Colonic mucosa (tissue), 4 donors: ENCODE results near the gene ZNF608. TPM values are rescaled to one million over a fixed set of nuclear protein-coding genes. Genes with fewer than 3 reads are reported as not detected.

Experiments
- DNase-seq: peaks from one replicate; pipeline ENCODE4 v3.0.0-alpha.2; 2020
- H3K27ac ChIP-seq: fragments of 200-600 bp; one replicate; pipeline ENCODE4 v1.8.0; 2021
- H3K27me3 ChIP-seq: fragments of 200-600 bp; one replicate; pipeline ENCODE4 v1.8.0; 2021
- H3K36me3 ChIP-seq: fragments of 200-600 bp; one replicate; pipeline ENCODE4 v1.8.0; 2021
- H3K4me1 ChIP-seq: fragments of 200-600 bp; one replicate; pipeline ENCODE4 v1.8.0; 2021; ENCODE audit warnings: mild to moderate bottlenecking
- H3K4me3 ChIP-seq: fragments of 200-600 bp; one replicate; pipeline ENCODE4 v1.8.0; 2021
- H3K9ac ChIP-seq, 2 donors: one replicate each; pipeline ENCODE4 v1.7.0; 2013; ENCODE audit warnings: control low read depth in 2 of 2, low read depth in 2 of 2, low read length in 2 of 2
- H3K9me3 ChIP-seq: fragments of 200-600 bp; one replicate; pipeline ENCODE4 v1.8.0; 2021
- intact Hi-C: fragments of 100-400 bp; cut with DNase I; formaldehyde crosslinking; loops from one replicate; pipeline ENCODE4 v1.14.1; 2022
- total RNA-seq, 2 donors: library from RNA; stranded (reverse); fragmentation: NEBNext Ultra II Directional in 1 of 2; extraction: Animal tissue kit (Norgen Biotek cat#: 25700) in 1 of 2; gene quantifications; one replicate each; pipeline ENCODE4 v1.2.1, GENCODE V29; 2021
- TF ChIP-seq, protein P1 (sequence below): fragments of 200-600 bp; IDR thresholded peaks from one replicate; pipeline ENCODE4 v1.8.0; 2022; ENCODE audit warnings: antibody characterized with exemption, mild to moderate bottlenecking
- donor health status: healthy.
- donor health status: DM: no; HTN: no; CAD: no.
- donor health status: DM: no; HTN: no; CAD: no.

Gene ZNF608
- total RNA-seq, 2 donors from 2014 or later, result 14.6 to 20.0 TPM

DNA sequence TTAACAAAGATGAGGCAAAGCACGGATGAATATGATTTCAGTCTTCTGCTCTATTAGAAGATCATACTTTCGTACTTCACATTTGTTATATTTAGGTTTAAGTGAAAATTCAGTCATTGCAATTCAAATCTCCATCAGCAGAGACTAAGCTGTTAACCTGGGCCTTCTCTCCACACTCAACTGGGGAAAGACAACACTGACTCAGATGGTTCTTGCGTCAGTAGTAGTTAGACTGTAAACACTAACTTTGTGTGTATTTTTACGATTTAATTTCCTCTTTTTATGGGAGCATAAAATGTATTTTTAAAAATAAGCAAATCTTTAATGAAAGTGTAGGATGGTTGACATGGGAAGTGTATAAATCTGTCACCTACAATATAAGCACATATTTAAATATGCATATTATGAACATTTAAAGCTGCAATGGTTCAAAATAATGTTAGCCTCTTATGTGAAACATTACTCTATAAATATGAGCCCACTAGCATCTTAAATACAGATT is 42.7 kb upstream of the ZNF608 start:
- H3K27me3 ChIP-seq, result no peaks in the 10 kb centered on the region
- H3K27ac ChIP-seq, result peak overlapping the region; percentile 77
- no peaks in the 10 kb centered on the region for H3K9me3 ChIP-seq
- H3K9ac ChIP-seq, result no peak overlapping the region
- H3K4me3 ChIP-seq, result no peak overlapping the region
- TF ChIP-seq, protein P1, sequence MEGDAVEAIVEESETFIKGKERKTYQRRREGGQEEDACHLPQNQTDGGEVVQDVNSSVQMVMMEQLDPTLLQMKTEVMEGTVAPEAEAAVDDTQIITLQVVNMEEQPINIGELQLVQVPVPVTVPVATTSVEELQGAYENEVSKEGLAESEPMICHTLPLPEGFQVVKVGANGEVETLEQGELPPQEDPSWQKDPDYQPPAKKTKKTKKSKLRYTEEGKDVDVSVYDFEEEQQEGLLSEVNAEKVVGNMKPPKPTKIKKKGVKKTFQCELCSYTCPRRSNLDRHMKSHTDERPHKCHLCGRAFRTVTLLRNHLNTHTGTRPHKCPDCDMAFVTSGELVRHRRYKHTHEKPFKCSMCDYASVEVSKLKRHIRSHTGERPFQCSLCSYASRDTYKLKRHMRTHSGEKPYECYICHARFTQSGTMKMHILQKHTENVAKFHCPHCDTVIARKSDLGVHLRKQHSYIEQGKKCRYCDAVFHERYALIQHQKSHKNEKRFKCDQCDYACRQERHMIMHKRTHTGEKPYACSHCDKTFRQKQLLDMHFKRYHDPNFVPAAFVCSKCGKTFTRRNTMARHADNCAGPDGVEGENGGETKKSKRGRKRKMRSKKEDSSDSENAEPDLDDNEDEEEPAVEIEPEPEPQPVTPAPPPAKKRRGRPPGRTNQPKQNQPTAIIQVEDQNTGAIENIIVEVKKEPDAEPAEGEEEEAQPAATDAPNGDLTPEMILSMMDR, result no peak
- intact Hi-C loops, result no loop called here
- no peaks in the 10 kb centered on the region for H3K36me3 ChIP-seq
- DNase-seq, result no peak
- peaks cover 4% of the 10 kb centered on the region for H3K4me1 ChIP-seq

DNA sequence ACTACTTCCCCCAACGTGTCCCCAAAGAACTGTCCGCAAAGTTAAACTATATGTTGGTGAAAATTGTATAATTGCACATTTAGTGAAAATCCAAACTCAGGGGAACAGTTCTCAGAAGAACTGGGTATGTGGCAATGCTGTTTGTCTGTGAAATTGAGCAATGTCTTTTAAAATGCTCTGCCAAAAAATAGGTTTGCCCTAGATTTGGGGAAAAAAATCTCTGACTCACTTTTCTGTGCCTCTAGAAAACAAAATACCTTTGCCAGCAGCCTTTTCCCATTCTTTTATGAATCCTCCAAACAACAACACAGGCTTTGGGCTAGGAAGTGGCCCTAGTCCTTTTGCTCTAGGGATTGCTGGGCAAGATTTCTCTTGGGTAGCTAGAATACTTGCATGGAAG is 37.4 kb upstream of the ZNF608 start:
- intact Hi-C loops, result no loop called here
- Histone ChIP-seq H3K27ac (no peak overlapping the region), H3K4me3 (no peak overlapping the region), H3K36me3 (no peaks in the 10 kb centered on the region), H3K27me3 (no peaks in the 10 kb centered on the region), H3K4me1 (no peaks in the 10 kb centered on the region), H3K9ac (no peak overlapping the region), H3K9me3 (no peaks in the 10 kb centered on the region)
- DNase-seq, result no peak
- TF ChIP-seq, protein P1, result no peak

DNA sequence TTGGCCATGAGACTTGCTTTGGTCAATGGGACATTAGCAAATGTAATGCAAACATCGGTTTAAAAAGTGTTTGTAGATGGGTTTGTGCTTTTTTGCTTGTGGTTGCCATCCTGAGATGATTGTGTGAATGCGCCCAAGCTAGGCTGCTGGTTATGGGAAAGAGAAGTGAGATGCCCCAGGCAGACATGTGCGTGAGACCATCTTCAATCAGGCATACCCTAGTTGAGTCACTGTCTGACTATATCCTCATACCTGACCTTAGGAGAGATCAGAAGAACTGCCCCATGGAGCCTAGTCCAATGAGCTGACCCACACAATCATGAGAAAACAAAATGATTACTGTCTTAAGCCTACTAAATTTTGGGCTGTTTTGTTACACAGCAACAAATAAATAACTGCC is 36.8 kb upstream of the ZNF608 start:
- intact Hi-C loops, result no loop called here
- no peak for DNase-seq
- Histone ChIP-seq H3K9me3 (no peaks in the 10 kb centered on the region), H3K4me3 (no peak overlapping the region), H3K27ac (no peak overlapping the region), H3K36me3 (no peaks in the 10 kb centered on the region), H3K4me1 (no peaks in the 10 kb centered on the region), H3K27me3 (no peaks in the 10 kb centered on the region), H3K9ac (no peak overlapping the region)
- TF ChIP-seq, protein P1, result no peak

DNA sequence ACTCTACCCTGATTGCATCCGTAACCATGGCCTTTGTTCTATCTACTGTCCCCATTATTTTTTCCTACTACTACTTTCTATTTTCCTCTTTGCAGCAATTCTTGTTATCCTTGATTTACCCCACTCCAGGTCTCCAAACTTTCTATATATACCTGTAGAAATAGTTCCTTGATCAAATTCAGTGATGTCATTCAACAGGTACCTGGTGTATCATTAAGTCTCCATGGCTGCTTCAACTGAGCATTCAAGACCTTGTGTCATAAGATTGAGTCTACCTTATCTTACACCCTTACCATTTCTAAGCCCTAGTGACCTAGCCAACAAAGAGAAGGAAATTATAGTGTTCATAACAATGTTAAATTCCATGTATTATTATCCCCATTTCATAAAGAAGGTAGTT is 35.8 kb upstream of the ZNF608 start:
- H3K4me3 ChIP-seq, result no peak overlapping the region
- H3K4me1 ChIP-seq, result no peaks in the 10 kb centered on the region
- no peaks in the 10 kb centered on the region for H3K36me3 ChIP-seq
- intact Hi-C loops, result no loop called here
- H3K9ac ChIP-seq, result no peak overlapping the region
- no peaks in the 10 kb centered on the region for H3K27me3 ChIP-seq
- TF ChIP-seq, protein P1, result no peak
- no peaks in the 10 kb centered on the region for H3K9me3 ChIP-seq
- H3K27ac ChIP-seq, result no peak overlapping the region
- DNase-seq, result no peak

- H3K9me3 ChIP-seq, result no peaks in the 10 kb centered on the region
- no peak overlapping the region for H3K4me3 ChIP-seq
- no peak for DNase-seq
- TF ChIP-seq, protein P1, result no peak
- intact Hi-C loops, result no loop called here
- no peak overlapping the region for H3K9ac ChIP-seq
- no peaks in the 10 kb centered on the region for H3K36me3 ChIP-seq
- H3K4me1 ChIP-seq, result no peaks in the 10 kb centered on the region
- H3K27ac ChIP-seq, result no peak overlapping the region
- H3K27me3 ChIP-seq, result no peaks in the 10 kb centered on the region
Measured at GRCh38 chr5:124780011-124780410, 33.6 kb upstream of the ZNF608 start.
